GM18517 (cell line): Measurements from ENCODE around the gene GPR152.
"Not testable (repeated sequence)": the region's sequence is repeated elsewhere in the genome, so short reads cannot be mapped to it uniquely, and the experiment has no call there.

ENCODE experiments used
- ATAC-seq: cut with Tn5 transposase; IDR thresholded peaks from one replicate; pipeline ENCODE4 v1.9.1; 2021; ENCODE audit warnings: mild to moderate bottlenecking, moderate library complexity; ENCODE audit not compliant: unreplicated experiment

GPR152 gene

GRCh38 chr11:67415501-67416304 is 36.8 kb downstream of the GPR152 start, which contains the start of gene CARNS1:
CARNS1 (plus strand) TSS chr11:67415678; CDS start chr11:67416200, 522 bp downstream.
- ATAC-seq, result no peak

- ATAC-seq, result no peak
These were observed 39.2 kb downstream of the GPR152 start for GRCh38 chr11:67413266-67413849.

DNA sequence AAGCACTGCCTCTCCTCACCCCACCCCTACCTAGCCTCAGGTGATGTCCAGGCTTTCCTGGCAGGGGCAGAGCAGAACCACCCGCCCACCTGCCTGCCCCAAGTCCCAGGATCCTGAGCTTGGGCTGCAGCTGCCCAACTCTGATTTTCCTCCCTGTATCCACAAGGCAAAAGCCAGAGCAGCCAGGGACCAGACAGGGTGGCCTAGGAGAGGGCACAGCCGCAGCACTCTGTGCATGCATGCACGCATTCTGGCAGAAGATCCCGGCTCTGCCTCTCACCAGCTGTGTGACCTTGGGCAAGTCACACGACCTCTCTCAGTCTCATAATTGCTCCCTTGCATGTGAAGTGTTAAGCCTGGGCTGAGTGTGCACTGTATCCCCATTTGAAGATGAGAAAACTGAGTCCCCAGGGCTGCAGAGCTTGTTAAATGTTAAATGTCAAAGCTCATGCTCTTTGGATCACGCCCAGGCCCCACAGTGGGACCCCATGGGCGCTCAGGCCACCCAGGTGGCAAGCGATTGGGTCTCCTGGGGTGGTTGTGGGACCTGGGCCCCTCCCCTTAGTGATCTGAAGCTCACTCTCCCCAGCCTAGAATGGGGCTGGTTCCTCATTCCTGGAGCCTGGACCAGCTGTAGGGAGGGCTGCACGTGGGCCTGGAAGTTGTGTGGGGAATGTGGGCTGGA is 39.9 kb downstream of the GPR152 start:
- no peak for ATAC-seq

- ATAC-seq, result no peak
These were observed 40.8 kb downstream of the GPR152 start for GRCh38 chr11:67411785-67412152.

- ATAC-seq, result no peak
These were observed 41.3 kb downstream of the GPR152 start for GRCh38 chr11:67410984-67411784.

DNA sequence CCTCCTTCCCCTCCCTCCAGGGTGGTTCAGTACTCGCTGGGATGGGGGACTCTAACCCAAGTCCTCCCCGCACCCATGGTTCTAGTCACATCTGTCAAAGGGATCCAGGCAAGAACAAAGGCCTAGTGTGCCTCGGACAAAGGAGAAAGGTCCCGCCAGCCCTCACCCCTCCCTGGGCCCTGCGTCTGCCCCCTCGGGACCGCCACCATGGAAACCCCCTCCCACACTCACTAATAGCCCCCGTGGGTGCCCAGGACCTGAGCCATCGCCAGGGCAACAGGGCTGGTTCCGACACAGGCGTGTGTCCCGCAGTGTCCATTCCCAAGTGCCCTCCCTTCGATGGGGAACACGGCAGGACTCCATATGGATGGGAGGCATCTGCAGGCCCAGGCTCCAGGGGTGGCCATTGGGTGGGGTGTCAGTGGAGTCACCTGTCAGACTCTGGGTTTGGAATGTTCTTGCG is 42.1 kb downstream of the GPR152 start:
- no peak for ATAC-seq

DNA sequence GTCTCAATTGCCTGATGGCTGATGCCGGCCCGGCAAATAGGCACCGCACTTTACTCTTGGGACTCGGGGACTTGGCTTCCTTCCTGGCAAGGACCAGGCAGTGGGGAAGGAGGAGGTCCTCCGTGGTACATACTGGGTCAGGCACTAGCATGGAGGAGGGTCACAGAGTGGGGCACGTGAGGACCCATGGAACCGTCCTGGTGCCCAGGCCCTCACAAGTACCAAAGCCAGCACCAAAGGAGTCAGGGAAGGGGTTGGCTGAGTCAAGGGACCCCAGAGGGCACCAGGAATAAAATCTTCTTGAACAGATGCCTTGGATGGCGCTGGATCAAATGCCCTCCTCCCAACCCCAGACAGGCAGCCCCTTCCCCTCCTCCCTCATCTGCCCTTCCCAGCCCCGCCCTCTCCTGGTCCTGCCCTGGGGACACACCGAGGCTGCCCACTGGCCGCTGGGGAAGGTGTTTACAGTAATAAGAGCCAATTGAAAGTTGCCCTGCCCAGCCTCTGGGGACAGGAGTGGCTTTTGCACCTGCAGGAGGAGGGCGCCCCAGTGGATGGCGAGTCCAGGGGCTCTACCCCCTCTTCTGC is 42.7 kb downstream of the GPR152 start:
- no peak for ATAC-seq

DNA sequence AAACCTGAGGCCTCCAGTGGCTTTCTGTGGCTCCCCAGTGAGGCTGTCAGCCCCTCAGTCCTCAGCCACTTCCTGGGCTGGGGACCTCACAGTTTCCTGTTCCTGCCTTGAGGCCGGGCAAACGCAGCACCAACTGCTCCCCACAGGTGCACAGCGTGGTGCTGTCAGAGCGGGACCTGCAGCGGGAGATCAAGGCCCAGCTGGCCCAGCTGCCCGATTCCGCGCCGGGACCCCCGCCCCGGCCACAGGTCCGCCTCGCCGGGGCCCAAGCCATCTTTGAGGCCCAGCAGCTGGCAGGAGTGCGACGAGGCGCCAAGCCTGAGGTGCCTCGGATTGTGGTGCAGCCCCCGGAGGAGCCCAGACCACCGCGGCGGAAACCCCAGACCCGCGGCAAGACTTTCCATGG is 43.3 kb downstream of the GPR152 start:
- no peak for ATAC-seq

GRCh38 chr11:67408437-67409200 is 43.9 kb downstream of the GPR152 start:
- no peak for ATAC-seq

DNA sequence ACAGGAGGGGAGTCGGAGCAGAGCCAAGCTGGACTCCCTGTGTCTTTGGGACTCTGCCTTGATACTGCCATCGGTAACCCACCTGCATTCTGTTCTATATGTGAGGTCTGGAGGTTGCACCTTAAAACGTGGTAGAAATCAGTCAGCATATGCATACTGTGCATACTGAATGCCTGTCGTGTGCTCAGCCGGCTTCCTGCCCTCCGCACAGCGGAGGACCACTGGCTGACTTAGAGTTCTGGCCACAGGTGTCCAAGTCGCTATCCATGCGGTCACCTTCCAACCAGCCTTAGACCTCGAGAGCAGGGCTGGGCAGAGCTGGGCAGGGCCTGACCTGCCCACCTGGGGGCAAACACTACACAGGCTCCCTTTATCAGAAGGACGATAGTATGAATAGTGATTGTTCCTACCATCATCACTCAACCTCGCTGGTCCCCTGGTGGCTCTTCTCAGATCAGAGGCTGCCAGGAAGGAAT is 44.8 kb downstream of the GPR152 start:
- no peak for ATAC-seq

GRCh38 chr11:67406969-67407687 is 45.4 kb downstream of the GPR152 start:
- ATAC-seq, result no peak

DNA sequence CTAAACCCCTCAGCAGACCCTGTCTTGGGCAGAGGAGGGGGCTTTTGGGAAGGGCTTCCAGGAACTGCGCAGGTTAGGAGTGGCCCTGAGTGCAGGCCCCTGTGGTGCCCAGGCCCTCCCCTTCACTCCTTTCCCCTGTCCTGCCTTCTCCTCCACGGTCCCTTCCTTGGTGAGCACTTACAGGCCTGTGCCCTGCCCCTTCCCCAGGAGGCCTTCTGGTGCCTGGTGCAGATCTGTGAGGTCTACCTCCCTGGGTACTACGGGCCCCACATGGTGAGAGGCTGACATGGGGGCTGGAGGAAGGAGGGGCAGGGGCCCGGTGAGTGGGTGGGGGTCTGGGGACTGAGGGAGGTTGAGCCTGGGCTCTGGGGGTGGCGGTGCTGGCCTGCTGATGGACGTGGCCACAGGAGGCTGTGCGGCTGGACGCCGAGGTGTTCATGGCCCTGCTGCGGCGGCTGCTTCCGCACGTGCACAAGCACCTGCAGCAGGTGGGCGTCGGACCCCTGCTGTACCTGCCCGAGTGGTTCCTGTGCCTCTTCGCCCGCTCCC is 46.0 kb downstream of the GPR152 start:
- no peak for ATAC-seq

GRCh38 chr11:67405688-67406339 is 46.7 kb downstream of the GPR152 start:
- ATAC-seq, result no peak

- ATAC-seq, result no peak
These were observed 47.3 kb downstream of the GPR152 start for GRCh38 chr11:67405196-67405567.

GRCh38 chr11:67404515-67405195 is 47.9 kb downstream of the GPR152 start:
- no peak for ATAC-seq

DNA sequence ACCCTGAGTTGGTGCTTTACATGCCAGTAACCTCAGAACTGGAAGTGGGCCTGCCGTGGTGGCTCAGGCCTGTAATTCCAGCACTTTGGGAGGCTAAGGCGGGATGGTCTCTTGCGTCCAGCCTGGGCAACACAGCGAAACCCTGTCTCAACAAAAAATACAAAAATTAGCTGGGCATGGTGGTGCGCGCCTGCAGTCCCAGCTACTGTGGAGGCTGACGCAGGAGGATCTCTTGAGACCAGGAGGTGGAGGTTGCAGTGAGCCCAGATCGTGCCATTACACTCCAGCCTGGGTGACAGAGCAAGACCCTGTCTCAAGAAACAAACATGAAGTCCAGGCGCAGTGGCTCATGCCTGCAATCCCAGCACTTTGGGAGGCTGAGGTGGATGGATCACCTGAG is 49.4 kb downstream of the GPR152 start:
- not testable (repeated sequence) for ATAC-seq

DNA sequence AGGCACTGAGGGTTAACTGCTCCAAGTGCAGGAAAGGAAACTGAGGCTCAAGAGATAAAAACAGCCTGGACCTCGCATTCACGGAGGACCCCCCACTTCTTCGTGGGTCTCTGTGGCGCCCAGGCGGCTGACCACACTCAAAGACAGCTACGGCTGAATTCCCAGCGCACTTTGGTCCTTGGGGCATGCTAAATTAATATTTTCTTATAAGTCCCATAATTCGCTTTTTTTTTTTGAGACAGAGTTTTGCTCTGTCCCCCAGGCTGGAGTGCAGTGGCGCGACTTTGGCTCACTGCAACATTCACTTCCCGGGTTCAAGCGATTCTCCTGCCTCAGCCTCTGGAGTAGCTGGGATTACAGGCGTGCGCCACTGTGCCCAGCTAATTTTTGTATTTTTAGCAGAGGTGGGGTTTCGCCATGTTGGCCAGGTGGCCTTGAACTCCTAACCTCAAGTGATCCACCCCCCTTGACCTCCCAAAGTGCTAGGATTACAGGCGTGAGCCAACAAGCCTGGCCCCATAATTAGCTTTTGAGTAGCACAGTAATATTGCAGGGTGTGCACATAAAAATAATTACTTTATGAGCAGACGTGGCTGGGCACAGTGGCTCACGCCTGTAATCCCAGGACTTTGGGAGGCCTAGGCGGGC is 50.2 kb downstream of the GPR152 start:
- peak; percentile 7 for ATAC-seq
